HG03039 (cell line): ENCODE results near the gene JAG1.
A peak's percentile ranks its signal among the peaks of the same experiment; 100 is the strongest.

Experiments used
- ATAC-seq: cut with Tn5 transposase; IDR thresholded peaks from one replicate; pipeline ENCODE4 v1.9.1; 2021; ENCODE audit warnings: mild to moderate bottlenecking, moderate library complexity; ENCODE audit not compliant: unreplicated experiment

Gene JAG1

GRCh38 chr20:10668677-10669368, 5.0 kb downstream of the JAG1 start:
- no peak for ATAC-seq

- ATAC-seq = no peak
Observed at GRCh38 chr20:10667560-10668167, 6.1 kb downstream of the JAG1 start.

GRCh38 chr20:10667077-10667401, 6.8 kb downstream of the JAG1 start:
- ATAC-seq = no peak

- ATAC-seq = no peak
Observed at GRCh38 chr20:10666221-10667076, 7.3 kb downstream of the JAG1 start.

GRCh38 chr20:10665791-10666190, 8.0 kb downstream of the JAG1 start:
- ATAC-seq = no peak

- no peak for ATAC-seq
Observed at GRCh38 chr20:10665027-10665561, 8.7 kb downstream of the JAG1 start.

- ATAC-seq = no peak
Observed at GRCh38 chr20:10663756-10664155, 10.0 kb downstream of the JAG1 start.

GRCh38 chr20:10662661-10663458, 10.9 kb downstream of the JAG1 start:
- no peak for ATAC-seq

GRCh38 chr20:10662151-10662550, 11.6 kb downstream of the JAG1 start:
- ATAC-seq = no peak

GRCh38 chr20:10661261-10661660, 12.5 kb downstream of the JAG1 start:
- no peak for ATAC-seq

- ATAC-seq = no peak
Observed at GRCh38 chr20:10660661-10661060, 13.1 kb downstream of the JAG1 start.

- no peak for ATAC-seq
Observed at GRCh38 chr20:10659651-10660601, 13.9 kb downstream of the JAG1 start.

- ATAC-seq = no peak
Observed at GRCh38 chr20:10658876-10659632, 14.7 kb downstream of the JAG1 start.

GRCh38 chr20:10658051-10658823, 15.6 kb downstream of the JAG1 start:
- no peak for ATAC-seq

GRCh38 chr20:10657453-10657852, 16.3 kb downstream of the JAG1 start:
- ATAC-seq = no peak

- no peak for ATAC-seq
Observed at GRCh38 chr20:10655720-10656669, 17.8 kb downstream of the JAG1 start.

GRCh38 chr20:10654630-10655029, 19.2 kb downstream of the JAG1 start:
- ATAC-seq = peak; percentile 62
